Osteoblast (primary cell): ENCODE results near the gene PPP2R5C. TPM values are rescaled to one million over a fixed set of nuclear protein-coding genes. Genes with fewer than 3 reads are reported as not detected.

Experiments used
- DNase-seq: peaks from one replicate; pipeline ENCODE4 v3.0.0; 2011; ENCODE audit warnings: low spot score, mixed read lengths; ENCODE audit not compliant: insufficient read length; ENCODE audit errors: missing footprints
- H2AFZ ChIP-seq: 2 replicates; pipeline ENCODE4 v1.6.0; 2011; ENCODE audit warnings: mild to moderate bottlenecking, low read length
- H3K27ac ChIP-seq: 2 replicates; pipeline ENCODE4 v1.5.1; 2011; ENCODE audit warnings: mild to moderate bottlenecking, low read depth, low read length, moderate library complexity
- H3K27me3 ChIP-seq: 2 replicates; pipeline ENCODE4 v1.6.0; 2012; ENCODE audit warnings: mild to moderate bottlenecking, control low read depth, inconsistent platforms, low read length, moderate library complexity; ENCODE audit not compliant: insufficient read depth
- H3K36me3 ChIP-seq: 2 replicates; pipeline ENCODE4 v1.5.1; 2011; ENCODE audit warnings: mild to moderate bottlenecking, low read length, control low read depth, moderate library complexity; ENCODE audit not compliant: insufficient read depth
- H3K4me1 ChIP-seq: 2 replicates; pipeline ENCODE4 v1.5.1; 2011; ENCODE audit warnings: mild to moderate bottlenecking, low read length, control low read depth, moderate library complexity; ENCODE audit not compliant: insufficient read depth
- H3K4me2 ChIP-seq: 2 replicates; pipeline ENCODE4 v1.6.0; 2011; ENCODE audit warnings: mild to moderate bottlenecking, low read length; ENCODE audit not compliant: insufficient read depth
- H3K4me3 ChIP-seq: fragments of 200-600 bp; sonication (generic); 3 replicates; pipeline ENCODE4 v1.5.1; 2012; ENCODE audit warnings: mild to moderate bottlenecking, low read length, inconsistent platforms; ENCODE audit not compliant: insufficient read depth
- H3K79me2 ChIP-seq: 2 replicates; pipeline ENCODE4 v1.6.0; 2012; ENCODE audit warnings: mild to moderate bottlenecking, low read length, control low read depth, inconsistent platforms; ENCODE audit not compliant: insufficient read depth
- H3K9me3 ChIP-seq: 2 replicates; pipeline ENCODE4 v1.5.1; 2011; ENCODE audit warnings: low read depth, low read length, control low read depth
- H4K20me1 ChIP-seq: 2 replicates; pipeline ENCODE4 v1.6.0; 2012; ENCODE audit warnings: mild to moderate bottlenecking, low read length, control low read depth; ENCODE audit not compliant: insufficient read depth
- total RNA-seq: library from RNA; depleted of rRNA; stranded (reverse); fragments of >200 nt; gene quantifications from 2 replicates; pipeline ENCODE4 v1.2.3, GENCODE V29; 2012
- TF ChIP-seq, protein P1 (sequence below): IDR thresholded peaks from 2 replicates; pipeline ENCODE4 v1.5.1; 2011; ENCODE audit warnings: mild to moderate bottlenecking, low read depth, low read length, moderate library complexity; ENCODE audit errors: extremely low read depth

The PPP2R5C gene
- total RNA-seq, 1 donor = 101 TPM

DNA sequence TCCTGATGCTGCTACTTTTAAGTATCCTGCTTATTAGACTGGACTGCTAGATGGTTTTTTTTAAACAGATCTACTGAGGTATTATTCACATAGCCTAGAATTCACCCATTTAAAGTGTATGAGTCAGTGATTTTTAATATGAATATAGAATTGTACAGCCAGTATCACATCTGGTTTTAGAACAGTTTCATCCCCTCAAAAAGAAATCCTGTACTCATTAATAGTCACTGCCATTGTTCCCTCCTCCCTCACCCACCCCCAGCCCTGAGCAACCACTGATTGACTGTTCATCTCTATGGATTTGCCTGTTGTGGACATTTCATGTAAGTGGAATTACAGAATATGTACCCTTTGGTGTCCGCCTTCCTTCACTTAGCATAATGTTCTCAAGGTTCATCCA lies 98.4 kb downstream of the PPP2R5C start:
- H3K4me2 ChIP-seq = no peak overlapping the region
- H3K4me1 ChIP-seq = peaks cover 4% of the 10 kb centered on the region
- TF ChIP-seq, protein P1, sequence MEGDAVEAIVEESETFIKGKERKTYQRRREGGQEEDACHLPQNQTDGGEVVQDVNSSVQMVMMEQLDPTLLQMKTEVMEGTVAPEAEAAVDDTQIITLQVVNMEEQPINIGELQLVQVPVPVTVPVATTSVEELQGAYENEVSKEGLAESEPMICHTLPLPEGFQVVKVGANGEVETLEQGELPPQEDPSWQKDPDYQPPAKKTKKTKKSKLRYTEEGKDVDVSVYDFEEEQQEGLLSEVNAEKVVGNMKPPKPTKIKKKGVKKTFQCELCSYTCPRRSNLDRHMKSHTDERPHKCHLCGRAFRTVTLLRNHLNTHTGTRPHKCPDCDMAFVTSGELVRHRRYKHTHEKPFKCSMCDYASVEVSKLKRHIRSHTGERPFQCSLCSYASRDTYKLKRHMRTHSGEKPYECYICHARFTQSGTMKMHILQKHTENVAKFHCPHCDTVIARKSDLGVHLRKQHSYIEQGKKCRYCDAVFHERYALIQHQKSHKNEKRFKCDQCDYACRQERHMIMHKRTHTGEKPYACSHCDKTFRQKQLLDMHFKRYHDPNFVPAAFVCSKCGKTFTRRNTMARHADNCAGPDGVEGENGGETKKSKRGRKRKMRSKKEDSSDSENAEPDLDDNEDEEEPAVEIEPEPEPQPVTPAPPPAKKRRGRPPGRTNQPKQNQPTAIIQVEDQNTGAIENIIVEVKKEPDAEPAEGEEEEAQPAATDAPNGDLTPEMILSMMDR = no peak
- peaks cover 23% of the 10 kb centered on the region for H4K20me1 ChIP-seq
- no peak overlapping the region for H3K4me3 ChIP-seq
- no peaks in the 10 kb centered on the region for H3K9me3 ChIP-seq
- no peak overlapping the region for H3K27ac ChIP-seq
- no peak overlapping the region for H2AFZ ChIP-seq
- peaks cover 71% of the 10 kb centered on the region for H3K79me2 ChIP-seq
- H3K36me3 ChIP-seq = peaks cover 9% of the 10 kb centered on the region
- no peak for DNase-seq
- no peaks in the 10 kb centered on the region for H3K27me3 ChIP-seq

DNA sequence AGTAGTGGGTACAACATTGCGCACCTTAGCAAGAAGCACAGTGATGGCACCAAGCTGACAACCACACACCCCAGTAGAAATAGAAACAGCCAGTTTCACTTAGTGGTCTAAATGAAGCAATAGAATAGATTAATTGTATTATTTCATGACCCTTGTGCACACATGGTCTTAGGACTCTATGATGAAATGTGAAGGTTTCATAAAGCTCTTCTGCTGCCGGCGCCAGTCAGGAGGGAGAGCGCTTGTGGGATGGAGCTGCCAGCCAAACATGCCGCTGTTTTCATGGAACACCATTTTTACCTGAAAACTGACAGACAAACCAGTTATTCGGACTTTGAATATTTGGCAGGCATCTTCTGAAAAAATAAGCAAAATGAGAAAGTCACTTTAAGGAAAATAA lies 100.0 kb downstream of the PPP2R5C start:
- Histone ChIP-seq H4K20me1 (peaks cover 23% of the 10 kb centered on the region), H3K4me3 (no peak overlapping the region), H3K4me2 (no peak overlapping the region), H2AFZ (no peak overlapping the region), H3K4me1 (peaks cover 4% of the 10 kb centered on the region), H3K36me3 (peaks cover 9% of the 10 kb centered on the region), H3K9me3 (no peaks in the 10 kb centered on the region), H3K27ac (no peak overlapping the region), H3K27me3 (no peaks in the 10 kb centered on the region), H3K79me2 (peaks cover 65% of the 10 kb centered on the region)
- TF ChIP-seq, protein P1 = no peak
- no peak for DNase-seq

DNA sequence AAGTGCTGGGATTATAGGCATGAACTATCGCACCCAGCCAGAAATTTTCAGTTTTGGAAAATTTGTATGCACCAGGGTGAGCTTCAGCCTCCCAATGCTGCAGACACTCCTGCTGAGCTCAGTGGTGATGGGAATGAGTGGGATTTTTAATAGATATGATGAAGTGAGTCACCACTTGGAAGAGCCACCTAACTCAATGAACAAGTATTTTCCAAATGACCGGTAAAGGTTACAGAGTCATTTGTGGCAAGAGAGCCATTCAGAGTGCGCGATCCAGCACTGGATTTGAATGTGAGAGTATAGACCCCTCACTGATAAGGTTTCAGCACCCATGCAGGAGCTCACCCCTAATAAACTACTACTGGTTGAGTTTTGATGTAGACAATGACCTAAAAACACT lies 100.7 kb downstream of the PPP2R5C start:
- TF ChIP-seq, protein P1 = no peak
- Histone ChIP-seq H3K4me2 (no peak overlapping the region), H3K79me2 (peaks cover 64% of the 10 kb centered on the region)

DNA sequence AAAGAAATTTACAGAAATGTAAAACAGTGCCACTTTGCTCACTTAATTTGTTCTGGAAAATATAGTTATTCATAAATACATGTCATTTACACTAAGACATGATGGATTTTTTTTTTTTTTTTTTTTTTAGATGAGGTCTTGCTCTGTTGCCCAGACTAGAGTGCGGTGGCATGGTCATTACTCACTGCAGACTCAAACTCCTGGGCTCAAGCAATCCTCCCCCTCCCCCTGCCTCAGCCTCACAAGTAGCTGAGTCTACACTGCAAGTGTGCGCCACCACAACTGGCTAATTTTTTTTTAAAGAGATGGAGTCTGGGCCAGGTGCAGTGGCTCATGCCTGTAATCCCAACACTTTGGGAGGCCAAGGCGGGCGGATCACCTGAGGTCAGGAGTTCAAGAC lies 101.2 kb downstream of the PPP2R5C start:
- peaks cover 61% of the 10 kb centered on the region for H3K79me2 ChIP-seq
- H3K36me3 ChIP-seq = no peaks in the 10 kb centered on the region
- no peak overlapping the region for H3K4me3 ChIP-seq
- peaks cover 20% of the 10 kb centered on the region for H4K20me1 ChIP-seq
- H3K9me3 ChIP-seq = no peaks in the 10 kb centered on the region
- peaks cover 4% of the 10 kb centered on the region for H3K4me1 ChIP-seq
- H3K27me3 ChIP-seq = no peaks in the 10 kb centered on the region
- H2AFZ ChIP-seq = no peak overlapping the region
- peak overlapping the region; percentile 58 for H3K27ac ChIP-seq
- no peak overlapping the region for H3K4me2 ChIP-seq
- no peak for DNase-seq
- TF ChIP-seq, protein P1 = no peak

More for the DNA sequence above, 100.7 kb downstream of the PPP2R5C start:
- no peak overlapping the region for H3K4me3 ChIP-seq
- peak; percentile 38 for DNase-seq
- peaks cover 4% of the 10 kb centered on the region for H3K4me1 ChIP-seq
- H3K9me3 ChIP-seq = no peaks in the 10 kb centered on the region
- H3K27me3 ChIP-seq = no peaks in the 10 kb centered on the region
- H2AFZ ChIP-seq = no peak overlapping the region
- peak overlapping the region; percentile 58 for H3K27ac ChIP-seq
- H3K36me3 ChIP-seq = peaks cover 5% of the 10 kb centered on the region
- H4K20me1 ChIP-seq = peaks cover 23% of the 10 kb centered on the region
